GM18951 (cell line): ENCODE data around the gene SKIC2.
"Not testable (repeated sequence)": the region's sequence is repeated elsewhere in the genome, so short reads cannot be mapped to it uniquely, and the experiment has no call there.

Source experiments
- POLR2A ChIP-seq: IDR thresholded peaks from 4 replicates; pipeline ENCODE4 v1.6.1; 2011; ENCODE audit warnings: mild to moderate bottlenecking; ENCODE audit not compliant: insufficient read length, insufficient read depth; ENCODE audit errors: extremely low read depth
- in situ Hi-C: fragments of 300-500 bp; cut with MboI; formaldehyde crosslinking; loops from one replicate; pipeline ENCODE4 v1.12.0; 2022; ENCODE audit warnings: low sequenced_read_pairs, mixed read lengths, inconsistent platforms; ENCODE audit not compliant: unreplicated experiment

The SKIC2 gene

GRCh38 chr6:31958741-31959739 lies at the start of gene SKIC2, which contains the start of gene NELFE:
SKIC2 (plus strand) TSS chr6:31959175; CDS start chr6:31959193, 18 bp downstream.
NELFE (minus strand) TSS chr6:31958971; CDS start chr6:31958446, 525 bp downstream.
- peak; percentile 85 for TF ChIP-seq POLR2A
- in situ Hi-C loops, result no loop called here

- in situ Hi-C loops, result not testable (repeated sequence)
Measured at GRCh38 chr6:31909298-31909697, 49.7 kb upstream of the SKIC2 start.

GRCh38 chr6:31911826-31912585 lies 47.0 kb upstream of the SKIC2 start:
- TF ChIP-seq POLR2A, result no peak
- in situ Hi-C loops, result no loop called here

- no peak for TF ChIP-seq POLR2A
- in situ Hi-C loops, result no loop called here
Measured at GRCh38 chr6:31915351-31915750, 43.6 kb upstream of the SKIC2 start.

GRCh38 chr6:31915756-31916155 lies 43.2 kb upstream of the SKIC2 start:
- no peak for TF ChIP-seq POLR2A
- in situ Hi-C loops, result no loop called here

- in situ Hi-C loops, result no loop called here
- no peak for TF ChIP-seq POLR2A
Measured at GRCh38 chr6:31918069-31918720, 40.8 kb upstream of the SKIC2 start.

GRCh38 chr6:31919624-31920303 lies 39.2 kb upstream of the SKIC2 start:
- in situ Hi-C loops, result no loop called here
- TF ChIP-seq POLR2A, result no peak

GRCh38 chr6:31920811-31921210 lies 38.2 kb upstream of the SKIC2 start:
- TF ChIP-seq POLR2A, result no peak
- in situ Hi-C loops, result no loop called here

- no peak for TF ChIP-seq POLR2A
- in situ Hi-C loops, result no loop called here
Measured at GRCh38 chr6:31922942-31923341, 36.0 kb upstream of the SKIC2 start.

- TF ChIP-seq POLR2A, result no peak
- in situ Hi-C loops, result no loop called here
Measured at GRCh38 chr6:31927242-31927862, 31.6 kb upstream of the SKIC2 start, which contains the start of gene C2. C2 (plus strand) TSS chr6:31927717; CDS start chr6:31927753, 36 bp downstream.

GRCh38 chr6:31927863-31928671 lies 30.9 kb upstream of the SKIC2 start:
- in situ Hi-C loops, result no loop called here
- no peak for TF ChIP-seq POLR2A

- no peak for TF ChIP-seq POLR2A
- in situ Hi-C loops, result no loop called here
Measured at GRCh38 chr6:31928672-31928939, 30.4 kb upstream of the SKIC2 start.
